PFSK-1 (cell line): ENCODE data around the gene IL1RAP.

ENCODE experiments used
- POLR2AphosphoS5 ChIP-seq: IDR thresholded peaks from 2 replicates; pipeline ENCODE4 v1.6.1; 2012; ENCODE audit warnings: low read depth, mild to moderate bottlenecking, control low read depth, low read length, moderate library complexity
- REST ChIP-seq, 2 experiments: IDR thresholded peaks; 2 replicates each; pipeline versions ENCODE4 v1.6.1 to v1.8.0; 2011 to 2012; ENCODE audit warnings: low read depth in 2 of 2, low read length in 2 of 2, control low read depth in 1 of 2, inconsistent platforms in 1 of 2, mild to moderate bottlenecking in 1 of 2, moderate library complexity in 1 of 2; ENCODE audit not compliant: insufficient read depth in 1 of 2
- SIN3A ChIP-seq: IDR thresholded peaks from 2 replicates; pipeline ENCODE4 v1.6.1; 2012; ENCODE audit warnings: mild to moderate bottlenecking, low read length, moderate library complexity, borderline replicate concordance; ENCODE audit not compliant: insufficient read depth
- TAF1 ChIP-seq: IDR thresholded peaks from 2 replicates; pipeline ENCODE4 v1.6.1; 2012; ENCODE audit warnings: low read length, control low read depth, borderline replicate concordance; ENCODE audit not compliant: insufficient read depth

DNA sequence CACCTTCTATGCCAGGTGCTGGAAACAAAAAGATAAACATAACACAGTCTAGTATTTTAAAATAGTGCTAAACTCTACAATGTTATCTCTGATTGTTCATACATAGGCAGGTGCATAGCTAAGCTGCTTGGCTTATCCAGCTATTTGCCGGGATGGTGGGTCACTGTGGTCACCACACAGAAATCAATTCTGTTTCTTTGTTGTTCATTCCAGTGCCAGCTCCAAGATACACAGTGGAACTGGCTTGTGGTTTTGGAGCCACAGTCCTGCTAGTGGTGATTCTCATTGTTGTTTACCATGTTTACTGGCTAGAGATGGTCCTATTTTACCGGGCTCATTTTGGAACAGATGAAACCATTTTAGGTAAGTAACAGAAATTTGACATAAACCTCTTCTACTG lies 130.2 kb downstream of the IL1RAP start:
- no peak for TF ChIP-seq TAF1
- no peak for TF ChIP-seq POLR2AphosphoS5
- TF ChIP-seq REST (IDR thresholded peaks at IDR 0.05; ENCODE audit: insufficient read depth in 1 of 2, low read depth in 2 of 2, low read length in 2 of 2), result no peak
- TF ChIP-seq SIN3A, result no peak
